Measurements from ENCODE around the gene ACY1. TPM values are rescaled to one million over a fixed set of nuclear protein-coding genes. Genes with fewer than 3 reads are reported as not detected.

The ACY1 gene
- total RNA-seq, 1 experiment from 2014 or later = 164 TPM

DNA sequence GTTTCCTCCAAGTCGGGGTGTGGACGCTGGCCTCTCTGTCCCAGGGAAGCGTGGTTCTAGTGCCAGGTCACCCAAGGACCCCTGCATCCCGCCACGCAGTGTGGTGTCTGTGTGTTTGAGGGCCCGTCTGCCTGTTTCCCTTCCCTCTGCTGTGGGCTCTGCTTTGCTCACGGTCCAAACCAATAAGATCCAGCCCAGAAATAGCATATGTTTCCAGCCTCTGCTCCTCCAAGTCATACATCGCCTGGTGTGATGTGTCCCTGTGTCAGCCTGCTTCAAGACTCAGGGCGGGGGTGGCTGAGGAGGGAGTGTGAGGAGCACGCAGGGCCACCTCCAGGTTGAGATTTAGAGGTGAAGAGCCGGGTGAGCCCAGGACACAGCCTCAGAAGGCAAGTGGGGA, 34.3 kb downstream of the ACY1 start:
- no peak overlapping the region for H3K4me3 Mint-ChIP-seq (ENCODE audit: unreplicated experiment)
- BruUV-seq (replicated peaks) = no TSS peak

DNA sequence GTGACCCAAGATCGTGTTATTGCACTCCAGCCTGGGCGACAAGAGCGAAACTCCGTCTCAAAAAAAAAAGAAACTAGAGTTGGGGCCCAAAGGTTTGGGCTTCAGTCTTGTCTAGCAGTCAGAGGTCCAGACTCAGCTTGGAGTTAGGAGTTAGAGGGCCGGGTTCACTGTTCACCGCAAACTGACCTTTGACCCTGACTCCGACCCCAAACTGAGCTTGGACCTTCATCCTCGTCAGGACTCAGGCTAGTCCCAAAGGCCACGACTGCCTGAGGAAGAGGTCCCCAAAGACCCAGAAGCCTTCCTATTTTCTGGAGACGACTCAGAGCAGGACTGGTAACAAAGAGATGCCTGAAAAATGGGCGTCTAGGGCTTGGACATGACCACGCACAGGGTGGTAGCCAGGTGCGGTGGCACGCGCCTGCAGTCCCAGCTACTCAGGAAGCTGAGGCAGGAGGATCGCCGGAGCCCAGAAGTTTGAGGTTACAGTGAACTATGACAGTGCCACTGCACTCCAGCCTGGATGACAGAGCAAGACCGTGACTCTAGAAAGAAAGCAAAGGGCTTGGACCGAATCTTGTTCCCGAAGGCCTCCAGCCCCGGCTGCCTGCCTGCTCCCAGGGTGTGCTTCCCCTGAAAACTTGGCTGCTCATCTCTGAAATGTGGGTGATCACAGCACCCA, 35.1 kb downstream of the ACY1 start:
- Mint-ChIP-seq H3K4me3 (ENCODE audit: unreplicated experiment) (no peak overlapping the region), H3K27ac (ENCODE audit: low read depth, unreplicated experiment) (no peak overlapping the region), H3K36me3 (ENCODE audit: insufficient read depth, unreplicated experiment) (no peaks in the 10 kb centered on the region), H3K4me1 (ENCODE audit: insufficient read depth, unreplicated experiment) (no peaks in the 10 kb centered on the region), H3K27me3 (ENCODE audit: insufficient read depth, unreplicated experiment) (no peaks in the 10 kb centered on the region), H3K9me3 (ENCODE audit: unreplicated experiment) (no peaks in the 10 kb centered on the region)
- POLR2A ChIA-PET = no interaction called here
- CTCF ChIA-PET = interaction anchor here (0.6 to 1.6 kb wide), 3 partner anchors 16 to 58 kb away, joined by 3 to 6 read pairs (median 3); no protein-coding TSS in a partner anchor
- no TSS peak for BruUV-seq (replicated peaks)
- intact Hi-C loops (cut with micrococcal nuclease) = no loop called here
- no peak for DNase-seq (ENCODE audit: unreplicated experiment)
- TF ChIP-seq, protein P1, sequence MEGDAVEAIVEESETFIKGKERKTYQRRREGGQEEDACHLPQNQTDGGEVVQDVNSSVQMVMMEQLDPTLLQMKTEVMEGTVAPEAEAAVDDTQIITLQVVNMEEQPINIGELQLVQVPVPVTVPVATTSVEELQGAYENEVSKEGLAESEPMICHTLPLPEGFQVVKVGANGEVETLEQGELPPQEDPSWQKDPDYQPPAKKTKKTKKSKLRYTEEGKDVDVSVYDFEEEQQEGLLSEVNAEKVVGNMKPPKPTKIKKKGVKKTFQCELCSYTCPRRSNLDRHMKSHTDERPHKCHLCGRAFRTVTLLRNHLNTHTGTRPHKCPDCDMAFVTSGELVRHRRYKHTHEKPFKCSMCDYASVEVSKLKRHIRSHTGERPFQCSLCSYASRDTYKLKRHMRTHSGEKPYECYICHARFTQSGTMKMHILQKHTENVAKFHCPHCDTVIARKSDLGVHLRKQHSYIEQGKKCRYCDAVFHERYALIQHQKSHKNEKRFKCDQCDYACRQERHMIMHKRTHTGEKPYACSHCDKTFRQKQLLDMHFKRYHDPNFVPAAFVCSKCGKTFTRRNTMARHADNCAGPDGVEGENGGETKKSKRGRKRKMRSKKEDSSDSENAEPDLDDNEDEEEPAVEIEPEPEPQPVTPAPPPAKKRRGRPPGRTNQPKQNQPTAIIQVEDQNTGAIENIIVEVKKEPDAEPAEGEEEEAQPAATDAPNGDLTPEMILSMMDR (IDR thresholded peaks at IDR 0.05; ENCODE audit: unreplicated experiment) = no peak

More for the DNA sequence above, 34.3 kb downstream of the ACY1 start:
- no peaks in the 10 kb centered on the region for H3K9me3 Mint-ChIP-seq (ENCODE audit: unreplicated experiment)
- DNase-seq (ENCODE audit: unreplicated experiment) = no peak
- H3K36me3 Mint-ChIP-seq (ENCODE audit: insufficient read depth, unreplicated experiment) = no peaks in the 10 kb centered on the region
- H3K27ac Mint-ChIP-seq (ENCODE audit: low read depth, unreplicated experiment) = no peak overlapping the region
- ChIA-PET POLR2A (no interaction called here), CTCF (interaction anchor here (0.6 to 1.6 kb wide), 3 partner anchors 15 to 323 kb away, joined by 3 to 6 read pairs (median 3); no protein-coding TSS in a partner anchor)
- TF ChIP-seq, protein P1 (IDR thresholded peaks at IDR 0.05; ENCODE audit: unreplicated experiment) = no peak
- H3K4me1 Mint-ChIP-seq (ENCODE audit: insufficient read depth, unreplicated experiment) = no peaks in the 10 kb centered on the region
- no peaks in the 10 kb centered on the region for H3K27me3 Mint-ChIP-seq (ENCODE audit: insufficient read depth, unreplicated experiment)
- intact Hi-C loops (cut with micrococcal nuclease) = no loop called here

GRCh38 chr3:52019352-52020080, 36.2 kb downstream of the ACY1 start:
- Mint-ChIP-seq H3K9me3 (ENCODE audit: unreplicated experiment) (no peaks in the 10 kb centered on the region), H3K4me3 (ENCODE audit: unreplicated experiment) (no peak overlapping the region), H3K27ac (ENCODE audit: low read depth, unreplicated experiment) (no peak overlapping the region), H3K36me3 (ENCODE audit: insufficient read depth, unreplicated experiment) (no peaks in the 10 kb centered on the region), H3K27me3 (ENCODE audit: insufficient read depth, unreplicated experiment) (no peaks in the 10 kb centered on the region), H3K4me1 (ENCODE audit: insufficient read depth, unreplicated experiment) (no peaks in the 10 kb centered on the region)
- CTCF ChIA-PET = interaction anchor here (0.6 to 4.4 kb wide), 3 partner anchors 18 to 57 kb away, joined by 3 to 14 read pairs (median 3); no protein-coding TSS in a partner anchor
- POLR2A ChIA-PET = no interaction called here
- no TSS peak for BruUV-seq (replicated peaks)
- no peak for DNase-seq (ENCODE audit: unreplicated experiment)
- TF ChIP-seq, protein P1 (IDR thresholded peaks at IDR 0.05; ENCODE audit: unreplicated experiment) = no peak
- intact Hi-C loops (cut with micrococcal nuclease) = no loop called here

DNA sequence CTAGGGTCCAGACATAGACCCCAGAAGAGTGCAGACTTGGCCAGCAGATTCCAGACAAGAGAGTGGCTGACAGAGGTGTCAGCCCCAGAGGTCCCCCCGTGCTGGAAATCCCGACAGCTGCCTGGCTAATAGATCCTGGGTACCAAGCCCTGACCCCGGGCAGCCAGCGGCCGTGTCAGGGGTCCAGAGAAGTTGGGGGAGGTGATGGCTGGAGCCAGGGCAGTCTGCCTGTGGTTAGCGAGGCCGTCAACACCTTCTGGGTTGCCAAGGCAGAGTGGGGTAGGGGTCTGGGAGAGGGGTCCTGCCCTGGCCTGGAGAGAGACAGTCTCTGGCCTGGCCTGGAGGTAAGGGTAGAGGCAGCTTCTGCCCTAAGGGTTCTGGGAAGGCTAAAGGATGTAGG, 37.5 kb downstream of the ACY1 start:
- intact Hi-C loops (cut with micrococcal nuclease) = no loop called here
- CTCF ChIA-PET = interaction anchor here (0.6 to 4.4 kb wide), 3 partner anchors 19 to 186 kb away, joined by 3 to 14 read pairs (median 5); no protein-coding TSS in a partner anchor
- POLR2A ChIA-PET = interaction anchor here (0.6 to 2.3 kb wide), 2 partner anchors 10 to 411 kb away, joined by 5 read pairs; no protein-coding TSS in a partner anchor
- H3K4me3 Mint-ChIP-seq (ENCODE audit: unreplicated experiment) = no peak overlapping the region
- H3K9me3 Mint-ChIP-seq (ENCODE audit: unreplicated experiment) = no peaks in the 10 kb centered on the region
- no peak overlapping the region for H3K27ac Mint-ChIP-seq (ENCODE audit: low read depth, unreplicated experiment)
- no peaks in the 10 kb centered on the region for H3K27me3 Mint-ChIP-seq (ENCODE audit: insufficient read depth, unreplicated experiment)
- H3K4me1 Mint-ChIP-seq (ENCODE audit: insufficient read depth, unreplicated experiment) = no peaks in the 10 kb centered on the region
- no peak for DNase-seq (ENCODE audit: unreplicated experiment)
- no TSS peak for BruUV-seq (replicated peaks)
- no peaks in the 10 kb centered on the region for H3K36me3 Mint-ChIP-seq (ENCODE audit: insufficient read depth, unreplicated experiment)
- TF ChIP-seq, protein P1 (IDR thresholded peaks at IDR 0.05; ENCODE audit: unreplicated experiment) = no peak

Data from MCF 10A (cell line).